Stimulated activated naive CD8-positive, alpha-beta T cell treated with anti-CD3 and anti-CD28 coated beads, Interleukin-15, Interleukin-2, amounts not matched to agents 100 ng/mL and 50 ng/mL, for 24 hours (primary cell): ENCODE data around the gene CACNA2D2.

Experiments
- H3K27ac Mint-ChIP-seq: one replicate; pipeline ENCODE4 v1.8.0; 2021; ENCODE audit warnings: mild to moderate bottlenecking, mixed read lengths
- H3K27me3 Mint-ChIP-seq: one replicate; pipeline ENCODE4 v1.8.0; 2021; ENCODE audit warnings: mixed read lengths
- H3K36me3 Mint-ChIP-seq: one replicate; pipeline ENCODE4 v1.8.0; 2021; ENCODE audit warnings: low read depth, mixed read lengths
- H3K4me1 Mint-ChIP-seq: one replicate; pipeline ENCODE4 v1.8.0; 2021; ENCODE audit warnings: low read depth, mixed read lengths
- H3K4me3 Mint-ChIP-seq: one replicate; pipeline ENCODE4 v1.8.0; 2021; ENCODE audit warnings: mild to moderate bottlenecking, mixed read lengths
- H3K9me3 Mint-ChIP-seq: one replicate; pipeline ENCODE4 v1.8.0; 2021; ENCODE audit warnings: mixed read lengths

The CACNA2D2 gene

GRCh38 chr3:50533807-50534461 lies 30.5 kb upstream of the CACNA2D2 start:
- no peaks in the 10 kb centered on the region for H3K4me1 Mint-ChIP-seq
- H3K36me3 Mint-ChIP-seq: no peaks in the 10 kb centered on the region
- H3K27ac Mint-ChIP-seq: no peak overlapping the region
- H3K27me3 Mint-ChIP-seq: peaks cover 16% of the 10 kb centered on the region
- no peaks in the 10 kb centered on the region for H3K9me3 Mint-ChIP-seq
- H3K4me3 Mint-ChIP-seq: no peak overlapping the region

- peaks cover 20% of the 10 kb centered on the region for H3K27me3 Mint-ChIP-seq
- no peaks in the 10 kb centered on the region for H3K36me3 Mint-ChIP-seq
- no peak overlapping the region for H3K4me3 Mint-ChIP-seq
- no peak overlapping the region for H3K27ac Mint-ChIP-seq
- no peaks in the 10 kb centered on the region for H3K9me3 Mint-ChIP-seq
- no peaks in the 10 kb centered on the region for H3K4me1 Mint-ChIP-seq
Measured at GRCh38 chr3:50533316-50533715, 29.9 kb upstream of the CACNA2D2 start.

- Mint-ChIP-seq H3K9me3 (no peaks in the 10 kb centered on the region), H3K27me3 (peaks cover 20% of the 10 kb centered on the region), H3K4me1 (no peaks in the 10 kb centered on the region), H3K36me3 (no peaks in the 10 kb centered on the region), H3K27ac (no peak overlapping the region), H3K4me3 (no peak overlapping the region)
Measured at GRCh38 chr3:50532062-50532705, 28.8 kb upstream of the CACNA2D2 start.

GRCh38 chr3:50531201-50531600 lies 27.8 kb upstream of the CACNA2D2 start:
- no peaks in the 10 kb centered on the region for H3K4me1 Mint-ChIP-seq
- no peaks in the 10 kb centered on the region for H3K36me3 Mint-ChIP-seq
- peaks cover 20% of the 10 kb centered on the region for H3K27me3 Mint-ChIP-seq
- H3K27ac Mint-ChIP-seq: no peak overlapping the region
- no peaks in the 10 kb centered on the region for H3K9me3 Mint-ChIP-seq
- no peak overlapping the region for H3K4me3 Mint-ChIP-seq

GRCh38 chr3:50530001-50530970 lies 26.9 kb upstream of the CACNA2D2 start:
- Mint-ChIP-seq H3K27me3 (peaks cover 20% of the 10 kb centered on the region), H3K27ac (no peak overlapping the region), H3K4me3 (no peak overlapping the region), H3K9me3 (no peaks in the 10 kb centered on the region), H3K4me1 (peaks cover 3% of the 10 kb centered on the region), H3K36me3 (no peaks in the 10 kb centered on the region)

- peaks cover 3% of the 10 kb centered on the region for H3K4me1 Mint-ChIP-seq
- H3K27ac Mint-ChIP-seq: no peak overlapping the region
- H3K9me3 Mint-ChIP-seq: no peaks in the 10 kb centered on the region
- H3K36me3 Mint-ChIP-seq: no peaks in the 10 kb centered on the region
- H3K4me3 Mint-ChIP-seq: no peak overlapping the region
- H3K27me3 Mint-ChIP-seq: peaks cover 14% of the 10 kb centered on the region
Measured at GRCh38 chr3:50525987-50526386, 22.6 kb upstream of the CACNA2D2 start.

GRCh38 chr3:50525191-50525910 lies 21.9 kb upstream of the CACNA2D2 start:
- H3K4me1 Mint-ChIP-seq: peaks cover 3% of the 10 kb centered on the region
- H3K4me3 Mint-ChIP-seq: no peak overlapping the region
- H3K9me3 Mint-ChIP-seq: no peaks in the 10 kb centered on the region
- H3K27me3 Mint-ChIP-seq: peaks cover 14% of the 10 kb centered on the region
- no peak overlapping the region for H3K27ac Mint-ChIP-seq
- no peaks in the 10 kb centered on the region for H3K36me3 Mint-ChIP-seq

GRCh38 chr3:50524746-50525145 lies 21.3 kb upstream of the CACNA2D2 start:
- peaks cover 3% of the 10 kb centered on the region for H3K4me1 Mint-ChIP-seq
- H3K4me3 Mint-ChIP-seq: no peak overlapping the region
- no peaks in the 10 kb centered on the region for H3K9me3 Mint-ChIP-seq
- H3K27me3 Mint-ChIP-seq: peaks cover 9% of the 10 kb centered on the region
- H3K27ac Mint-ChIP-seq: no peak overlapping the region
- no peaks in the 10 kb centered on the region for H3K36me3 Mint-ChIP-seq

GRCh38 chr3:50523279-50523811 lies 19.9 kb upstream of the CACNA2D2 start:
- H3K36me3 Mint-ChIP-seq: no peaks in the 10 kb centered on the region
- no peaks in the 10 kb centered on the region for H3K9me3 Mint-ChIP-seq

GRCh38 chr3:50521572-50521971 lies 18.1 kb upstream of the CACNA2D2 start:
- Mint-ChIP-seq H3K27me3 (peaks cover 4% of the 10 kb centered on the region), H3K27ac (no peak overlapping the region), H3K36me3 (no peaks in the 10 kb centered on the region), H3K4me1 (peaks cover 9% of the 10 kb centered on the region), H3K4me3 (no peak overlapping the region), H3K9me3 (no peaks in the 10 kb centered on the region)

More at GRCh38 chr3:50523279-50523811, 19.9 kb upstream of the CACNA2D2 start:
- H3K4me3 Mint-ChIP-seq: no peak overlapping the region
- no peak overlapping the region for H3K27ac Mint-ChIP-seq
- H3K27me3 Mint-ChIP-seq: peaks cover 4% of the 10 kb centered on the region
- peaks cover 9% of the 10 kb centered on the region for H3K4me1 Mint-ChIP-seq

- Mint-ChIP-seq H3K27ac (no peak overlapping the region), H3K36me3 (no peaks in the 10 kb centered on the region), H3K4me3 (no peak overlapping the region), H3K9me3 (no peaks in the 10 kb centered on the region), H3K27me3 (peaks cover 4% of the 10 kb centered on the region), H3K4me1 (peaks cover 12% of the 10 kb centered on the region)
Measured at GRCh38 chr3:50520849-50521248, 17.4 kb upstream of the CACNA2D2 start.

- H3K4me3 Mint-ChIP-seq: no peak overlapping the region
- no peak overlapping the region for H3K27ac Mint-ChIP-seq
- no peaks in the 10 kb centered on the region for H3K9me3 Mint-ChIP-seq
Measured at GRCh38 chr3:50519471-50520089, 16.1 kb upstream of the CACNA2D2 start.

GRCh38 chr3:50518436-50518835 lies 15.0 kb upstream of the CACNA2D2 start:
- H3K9me3 Mint-ChIP-seq: no peaks in the 10 kb centered on the region
- no peak overlapping the region for H3K4me3 Mint-ChIP-seq
- no peak overlapping the region for H3K27ac Mint-ChIP-seq
- H3K27me3 Mint-ChIP-seq: peaks cover 4% of the 10 kb centered on the region
- H3K36me3 Mint-ChIP-seq: no peaks in the 10 kb centered on the region
- H3K4me1 Mint-ChIP-seq: peaks cover 9% of the 10 kb centered on the region

More at GRCh38 chr3:50519471-50520089, 16.1 kb upstream of the CACNA2D2 start:
- no peaks in the 10 kb centered on the region for H3K36me3 Mint-ChIP-seq
- peaks cover 4% of the 10 kb centered on the region for H3K27me3 Mint-ChIP-seq
- peaks cover 9% of the 10 kb centered on the region for H3K4me1 Mint-ChIP-seq

- Mint-ChIP-seq H3K27me3 (peaks cover 4% of the 10 kb centered on the region), H3K9me3 (no peaks in the 10 kb centered on the region), H3K4me3 (no peak overlapping the region)
Measured at GRCh38 chr3:50517721-50518206, 14.3 kb upstream of the CACNA2D2 start.

More at GRCh38 chr3:50517721-50518206, 14.3 kb upstream of the CACNA2D2 start:
- H3K27ac Mint-ChIP-seq: no peak overlapping the region
- peaks cover 9% of the 10 kb centered on the region for H3K4me1 Mint-ChIP-seq
- H3K36me3 Mint-ChIP-seq: no peaks in the 10 kb centered on the region
